Osteocyte (in vitro differentiated cells): ENCODE results near the gene DERA. TPM values are rescaled to one million over a fixed set of nuclear protein-coding genes. Genes with fewer than 3 reads are reported as not detected.

ENCODE experiments used
- DNase-seq: peaks from one replicate; pipeline ENCODE4 v3.0.0; 2021; ENCODE audit warnings: mixed read lengths; ENCODE audit not compliant: unreplicated experiment; ENCODE audit errors: extremely low spot score
- H3K27ac Mint-ChIP-seq: one replicate; pipeline ENCODE4 v1.8.0; 2021; ENCODE audit warnings: mild to moderate bottlenecking, mixed read lengths; ENCODE audit not compliant: unreplicated experiment
- H3K27me3 Mint-ChIP-seq: one replicate; pipeline ENCODE4 v1.8.0; 2021; ENCODE audit warnings: mixed read lengths; ENCODE audit not compliant: unreplicated experiment
- H3K36me3 Mint-ChIP-seq: one replicate; pipeline ENCODE4 v1.8.0; 2021; ENCODE audit warnings: mixed read lengths; ENCODE audit not compliant: unreplicated experiment
- H3K4me1 Mint-ChIP-seq: one replicate; pipeline ENCODE4 v1.8.0; 2021; ENCODE audit warnings: mixed read lengths; ENCODE audit not compliant: unreplicated experiment
- H3K4me3 Mint-ChIP-seq: one replicate; pipeline ENCODE4 v1.8.0; 2021; ENCODE audit warnings: mild to moderate bottlenecking, moderate library complexity, mixed read lengths; ENCODE audit not compliant: unreplicated experiment
- H3K9me3 Mint-ChIP-seq: one replicate; pipeline ENCODE4 v1.8.0; 2021; ENCODE audit warnings: mixed read lengths; ENCODE audit not compliant: unreplicated experiment
- total RNA-seq: library from RNA; stranded (reverse); gene quantifications from 2 replicates; pipeline ENCODE4 v1.2.1, GENCODE V29; 2021
- TF ChIP-seq, protein P1 (sequence below): fragments of 200-600 bp; sonication (generic); IDR thresholded peaks from 2 replicates; pipeline ENCODE4 v1.5.0; 2021; ENCODE audit warnings: antibody characterized with exemption, mild to moderate bottlenecking, moderate library complexity

DERA gene
- total RNA-seq, 1 donor from 2014 or later = 29.8 TPM

GRCh38 chr12:15995801-15996200 lies 84.7 kb downstream of the DERA start:
- Mint-ChIP-seq H3K27ac (no peak overlapping the region), H3K4me1 (peaks cover 11% of the 10 kb centered on the region), H3K9me3 (peaks cover 4% of the 10 kb centered on the region), H3K4me3 (no peak overlapping the region), H3K27me3 (no peaks in the 10 kb centered on the region), H3K36me3 (peaks cover 11% of the 10 kb centered on the region)
- no peak for DNase-seq
- TF ChIP-seq, protein P1, sequence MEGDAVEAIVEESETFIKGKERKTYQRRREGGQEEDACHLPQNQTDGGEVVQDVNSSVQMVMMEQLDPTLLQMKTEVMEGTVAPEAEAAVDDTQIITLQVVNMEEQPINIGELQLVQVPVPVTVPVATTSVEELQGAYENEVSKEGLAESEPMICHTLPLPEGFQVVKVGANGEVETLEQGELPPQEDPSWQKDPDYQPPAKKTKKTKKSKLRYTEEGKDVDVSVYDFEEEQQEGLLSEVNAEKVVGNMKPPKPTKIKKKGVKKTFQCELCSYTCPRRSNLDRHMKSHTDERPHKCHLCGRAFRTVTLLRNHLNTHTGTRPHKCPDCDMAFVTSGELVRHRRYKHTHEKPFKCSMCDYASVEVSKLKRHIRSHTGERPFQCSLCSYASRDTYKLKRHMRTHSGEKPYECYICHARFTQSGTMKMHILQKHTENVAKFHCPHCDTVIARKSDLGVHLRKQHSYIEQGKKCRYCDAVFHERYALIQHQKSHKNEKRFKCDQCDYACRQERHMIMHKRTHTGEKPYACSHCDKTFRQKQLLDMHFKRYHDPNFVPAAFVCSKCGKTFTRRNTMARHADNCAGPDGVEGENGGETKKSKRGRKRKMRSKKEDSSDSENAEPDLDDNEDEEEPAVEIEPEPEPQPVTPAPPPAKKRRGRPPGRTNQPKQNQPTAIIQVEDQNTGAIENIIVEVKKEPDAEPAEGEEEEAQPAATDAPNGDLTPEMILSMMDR = no peak

- H3K4me1 Mint-ChIP-seq = peaks cover 11% of the 10 kb centered on the region
- no peaks in the 10 kb centered on the region for H3K27me3 Mint-ChIP-seq
- no peaks in the 10 kb centered on the region for H3K9me3 Mint-ChIP-seq
- peaks cover 6% of the 10 kb centered on the region for H3K36me3 Mint-ChIP-seq
- H3K4me3 Mint-ChIP-seq = no peak overlapping the region
- no peak for DNase-seq
- no peak overlapping the region for H3K27ac Mint-ChIP-seq
- TF ChIP-seq, protein P1 = no peak
These were observed 85.1 kb downstream of the DERA start for GRCh38 chr12:15996254-15996653.

GRCh38 chr12:15996948-15997347 lies 85.8 kb downstream of the DERA start:
- no peak overlapping the region for H3K4me3 Mint-ChIP-seq
- peaks cover 5% of the 10 kb centered on the region for H3K36me3 Mint-ChIP-seq
- H3K27ac Mint-ChIP-seq = no peak overlapping the region
- DNase-seq = no peak
- no peaks in the 10 kb centered on the region for H3K27me3 Mint-ChIP-seq
- no peaks in the 10 kb centered on the region for H3K9me3 Mint-ChIP-seq
- peaks cover 11% of the 10 kb centered on the region for H3K4me1 Mint-ChIP-seq
- TF ChIP-seq, protein P1 = no peak

GRCh38 chr12:15997910-15998309 lies 86.8 kb downstream of the DERA start:
- no peak overlapping the region for H3K4me3 Mint-ChIP-seq
- H3K4me1 Mint-ChIP-seq = peaks cover 11% of the 10 kb centered on the region
- no peak for DNase-seq
- H3K27ac Mint-ChIP-seq = no peak overlapping the region
- no peaks in the 10 kb centered on the region for H3K9me3 Mint-ChIP-seq
- peaks cover 3% of the 10 kb centered on the region for H3K36me3 Mint-ChIP-seq
- TF ChIP-seq, protein P1 = no peak
- H3K27me3 Mint-ChIP-seq = no peaks in the 10 kb centered on the region

GRCh38 chr12:16002880-16003279 lies 91.7 kb downstream of the DERA start:
- no peaks in the 10 kb centered on the region for H3K9me3 Mint-ChIP-seq
- H3K4me3 Mint-ChIP-seq = no peak overlapping the region
- DNase-seq = no peak
- TF ChIP-seq, protein P1 = no peak
- no peaks in the 10 kb centered on the region for H3K4me1 Mint-ChIP-seq
- no peak overlapping the region for H3K27ac Mint-ChIP-seq
- peaks cover 9% of the 10 kb centered on the region for H3K36me3 Mint-ChIP-seq
- H3K27me3 Mint-ChIP-seq = no peaks in the 10 kb centered on the region
